ENCODE measurements around the gene FAM50B. TPM values are rescaled to one million over a fixed set of nuclear protein-coding genes. Genes with fewer than 3 reads are reported as not detected.

Gene FAM50B
- total RNA-seq, 1 experiment from 2014 or later = 14.3 TPM

DNA sequence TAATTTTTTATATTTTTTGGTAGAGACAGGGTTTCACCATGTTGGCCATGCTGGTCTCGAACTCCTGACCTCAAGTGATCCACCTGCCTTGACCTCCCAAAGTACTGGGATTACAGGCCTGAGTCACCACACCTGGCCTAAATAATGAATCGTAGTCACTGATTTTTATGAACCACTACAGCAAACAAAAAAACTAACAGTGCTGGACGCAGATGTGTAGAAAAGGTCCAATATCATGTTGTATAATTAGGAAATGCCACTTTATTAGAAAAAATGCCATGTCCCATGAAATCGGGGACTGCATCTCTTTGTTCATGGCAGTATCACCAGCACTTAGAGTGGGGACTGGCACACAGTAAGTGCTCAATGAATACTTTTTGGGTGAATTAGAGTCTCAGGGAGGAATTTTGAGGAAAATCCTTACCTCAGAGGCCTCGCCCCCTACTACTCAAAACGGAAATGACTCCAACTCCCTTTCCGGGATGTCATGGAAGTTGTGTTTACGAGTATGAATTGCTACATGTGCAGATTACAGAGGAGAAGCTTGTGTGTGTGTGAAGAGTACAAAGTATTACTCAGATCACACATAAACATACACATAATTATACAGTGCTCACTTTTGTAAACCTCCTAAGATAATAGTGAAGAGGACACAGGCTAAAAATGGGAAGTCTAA lies 43.6 kb upstream of the FAM50B start:
- no peak overlapping the region for H2AFZ ChIP-seq
- no peak overlapping the region for H3K4me3 ChIP-seq
- CTCF ChIA-PET = no interaction called here
- H3K27me3 ChIP-seq (ENCODE audit: insufficient read depth, low read depth) = no peaks in the 10 kb centered on the region
- intact Hi-C loops (cut with micrococcal nuclease; ENCODE audit: unreplicated experiment) = no loop called here
- H3F3A ChIP-seq (ENCODE audit: insufficient read depth, low read depth) = peaks cover 25% of the 10 kb centered on the region; the same call in 1 of the 2 replicates
- H3K4me1 ChIP-seq (replicated peaks; ENCODE audit: insufficient read depth) = peaks cover 29% of the 10 kb centered on the region
- no TSS peak for BruUV-seq (replicated peaks)
- no peaks in the 10 kb centered on the region for H3K9me2 ChIP-seq (ENCODE audit: insufficient read depth)
- no peak for TF ChIP-seq EZH2 (IDR thresholded peaks at IDR 0.05; ENCODE audit: low read depth)
- TF ChIP-seq, protein P1, sequence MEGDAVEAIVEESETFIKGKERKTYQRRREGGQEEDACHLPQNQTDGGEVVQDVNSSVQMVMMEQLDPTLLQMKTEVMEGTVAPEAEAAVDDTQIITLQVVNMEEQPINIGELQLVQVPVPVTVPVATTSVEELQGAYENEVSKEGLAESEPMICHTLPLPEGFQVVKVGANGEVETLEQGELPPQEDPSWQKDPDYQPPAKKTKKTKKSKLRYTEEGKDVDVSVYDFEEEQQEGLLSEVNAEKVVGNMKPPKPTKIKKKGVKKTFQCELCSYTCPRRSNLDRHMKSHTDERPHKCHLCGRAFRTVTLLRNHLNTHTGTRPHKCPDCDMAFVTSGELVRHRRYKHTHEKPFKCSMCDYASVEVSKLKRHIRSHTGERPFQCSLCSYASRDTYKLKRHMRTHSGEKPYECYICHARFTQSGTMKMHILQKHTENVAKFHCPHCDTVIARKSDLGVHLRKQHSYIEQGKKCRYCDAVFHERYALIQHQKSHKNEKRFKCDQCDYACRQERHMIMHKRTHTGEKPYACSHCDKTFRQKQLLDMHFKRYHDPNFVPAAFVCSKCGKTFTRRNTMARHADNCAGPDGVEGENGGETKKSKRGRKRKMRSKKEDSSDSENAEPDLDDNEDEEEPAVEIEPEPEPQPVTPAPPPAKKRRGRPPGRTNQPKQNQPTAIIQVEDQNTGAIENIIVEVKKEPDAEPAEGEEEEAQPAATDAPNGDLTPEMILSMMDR (conservative IDR thresholded peaks at IDR 0.05) = no peak
- no peak overlapping the region for H3K27ac ChIP-seq
- H4K20me1 ChIP-seq (ENCODE audit: insufficient read depth) = no peaks in the 10 kb centered on the region
- POLR2A ChIA-PET (ENCODE audit: unreplicated experiment) = no interaction called here
- no peak for DNase-seq
- H3K36me3 ChIP-seq (ENCODE audit: low read depth) = no peaks in the 10 kb centered on the region
- H3K4me2 ChIP-seq = no peak overlapping the region
- no peaks in the 10 kb centered on the region for H3K79me2 ChIP-seq (ENCODE audit: low read depth)
- no peaks in the 10 kb centered on the region for H3K9me3 ChIP-seq (ENCODE audit: insufficient read depth, low read depth)

DNA sequence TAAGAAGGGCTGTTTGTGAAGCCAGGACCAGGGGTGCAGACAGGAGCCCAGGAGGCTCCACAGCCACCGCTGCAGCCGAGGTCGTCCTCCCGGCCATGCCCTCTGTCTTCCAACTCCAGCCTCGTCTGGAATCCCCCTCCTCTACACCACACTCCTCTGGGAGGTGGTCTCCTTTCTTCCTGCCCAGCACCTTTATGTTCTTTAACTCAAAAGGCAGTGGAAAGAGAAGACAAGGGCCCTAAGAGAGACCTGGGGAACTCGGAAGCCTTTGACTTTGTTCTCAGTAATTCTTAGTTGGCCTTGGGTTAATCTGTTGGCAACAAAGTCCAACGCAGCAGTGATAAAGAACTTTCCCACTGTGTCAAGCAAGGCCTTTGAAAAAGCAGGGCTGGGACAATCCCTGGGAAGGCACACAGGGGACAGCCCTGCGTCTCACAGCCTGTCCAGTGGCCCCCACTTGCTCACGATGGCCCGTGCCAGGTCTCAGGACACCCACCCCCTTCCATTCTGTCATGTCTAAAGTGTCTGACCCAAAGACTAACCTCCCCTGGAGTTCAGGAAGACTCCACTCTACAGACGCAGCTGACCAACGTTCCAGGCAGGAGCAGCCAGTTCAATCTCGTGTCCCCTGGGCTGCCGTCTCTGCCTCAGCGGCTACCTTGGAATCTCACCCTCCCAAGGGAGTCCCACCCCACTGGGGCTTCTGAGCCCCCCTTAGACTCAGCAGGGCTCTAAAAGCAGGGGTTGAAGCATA lies 42.8 kb upstream of the FAM50B start:
- Histone ChIP-seq H3K9me3 (ENCODE audit: insufficient read depth, low read depth) (no peaks in the 10 kb centered on the region), H3K4me2 (no peak overlapping the region), H2AFZ (no peak overlapping the region), H3K36me3 (ENCODE audit: low read depth) (no peaks in the 10 kb centered on the region), H3K27ac (no peak overlapping the region), H3F3A (ENCODE audit: insufficient read depth, low read depth) (peaks cover 25% of the 10 kb centered on the region; the same call in 1 of the 2 replicates), H3K4me1 (replicated peaks; ENCODE audit: insufficient read depth) (peaks cover 29% of the 10 kb centered on the region), H3K4me3 (no peak overlapping the region), H3K79me2 (ENCODE audit: low read depth) (no peaks in the 10 kb centered on the region), H3K27me3 (ENCODE audit: insufficient read depth, low read depth) (no peaks in the 10 kb centered on the region), H4K20me1 (ENCODE audit: insufficient read depth) (no peaks in the 10 kb centered on the region), H3K9me2 (ENCODE audit: insufficient read depth) (no peaks in the 10 kb centered on the region)
- DNase-seq = no peak
- TF ChIP-seq, protein P1 (conservative IDR thresholded peaks at IDR 0.05) = no peak
- TF ChIP-seq EZH2 (IDR thresholded peaks at IDR 0.05; ENCODE audit: low read depth) = no peak
- no TSS peak for BruUV-seq (replicated peaks)
- CTCF ChIA-PET = no interaction called here
- intact Hi-C loops (cut with micrococcal nuclease; ENCODE audit: unreplicated experiment) = no loop called here
- POLR2A ChIA-PET (ENCODE audit: unreplicated experiment) = no interaction called here

DNA sequence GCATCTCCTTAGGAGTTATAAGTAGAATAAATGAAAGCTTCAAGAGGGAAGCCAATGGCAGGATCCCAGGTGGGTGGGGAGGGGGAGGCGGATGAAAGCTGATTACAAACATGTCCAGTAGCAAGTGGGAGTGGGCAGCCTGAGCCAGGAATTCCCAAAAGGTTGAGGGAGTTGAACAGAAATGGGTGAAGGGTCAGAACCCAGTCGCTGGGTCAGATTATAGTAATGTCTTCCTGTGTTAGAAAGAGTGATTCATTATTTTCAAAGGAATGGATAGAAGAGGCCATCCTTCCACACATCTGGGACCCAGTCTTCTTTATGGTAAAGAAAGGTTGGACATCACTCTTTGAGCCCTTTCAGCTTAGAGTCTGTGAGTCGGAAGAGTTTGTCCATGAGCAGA lies 41.0 kb upstream of the FAM50B start:
- Histone ChIP-seq H3K4me2 (peak overlapping the region; percentile 63), H2AFZ (no peak overlapping the region), H3K79me2 (ENCODE audit: low read depth) (no peaks in the 10 kb centered on the region), H3K27me3 (ENCODE audit: insufficient read depth, low read depth) (no peaks in the 10 kb centered on the region), H3K36me3 (ENCODE audit: low read depth) (no peaks in the 10 kb centered on the region), H4K20me1 (ENCODE audit: insufficient read depth) (no peaks in the 10 kb centered on the region), H3K4me1 (replicated peaks; ENCODE audit: insufficient read depth) (peaks cover 35% of the 10 kb centered on the region), H3K27ac (no peak overlapping the region), H3F3A (ENCODE audit: insufficient read depth, low read depth) (peaks cover 20% of the 10 kb centered on the region; the same call in 1 of the 2 replicates), H3K9me3 (ENCODE audit: insufficient read depth, low read depth) (no peaks in the 10 kb centered on the region), H3K4me3 (no peak overlapping the region), H3K9me2 (ENCODE audit: insufficient read depth) (no peaks in the 10 kb centered on the region)
- BruUV-seq (replicated peaks) = no TSS peak
- TF ChIP-seq, protein P1 (conservative IDR thresholded peaks at IDR 0.05) = no peak
- TF ChIP-seq EZH2 (IDR thresholded peaks at IDR 0.05; ENCODE audit: low read depth) = no peak
- no peak for DNase-seq
- ChIA-PET CTCF (interaction anchor here (0.6 to 0.7 kb wide), 2 partner anchors 11 to 17 kb away, joined by 3 to 6 read pairs; no protein-coding TSS in a partner anchor), POLR2A (ENCODE audit: unreplicated experiment) (interaction anchor here (0.6 kb wide), 1 partner anchor 8 kb away, joined by 12 read pairs; no protein-coding TSS in a partner anchor)
- intact Hi-C loops (cut with micrococcal nuclease; ENCODE audit: unreplicated experiment) = loop anchor here (1.0 kb wide), 1 partner anchor 58 kb away; no protein-coding TSS in a partner anchor

Data from PC-9 (cell line).